HG03280 (cell line): ENCODE results near the gene EIF1AD.
"Not testable (repeated sequence)": the region's sequence is repeated elsewhere in the genome, so short reads cannot be mapped to it uniquely, and the experiment has no call there.

Experiments used
- ATAC-seq: cut with Tn5 transposase; IDR thresholded peaks from one replicate; pipeline ENCODE4 v1.9.1; 2021; ENCODE audit warnings: mild to moderate bottlenecking, moderate library complexity; ENCODE audit not compliant: unreplicated experiment

The EIF1AD gene

DNA sequence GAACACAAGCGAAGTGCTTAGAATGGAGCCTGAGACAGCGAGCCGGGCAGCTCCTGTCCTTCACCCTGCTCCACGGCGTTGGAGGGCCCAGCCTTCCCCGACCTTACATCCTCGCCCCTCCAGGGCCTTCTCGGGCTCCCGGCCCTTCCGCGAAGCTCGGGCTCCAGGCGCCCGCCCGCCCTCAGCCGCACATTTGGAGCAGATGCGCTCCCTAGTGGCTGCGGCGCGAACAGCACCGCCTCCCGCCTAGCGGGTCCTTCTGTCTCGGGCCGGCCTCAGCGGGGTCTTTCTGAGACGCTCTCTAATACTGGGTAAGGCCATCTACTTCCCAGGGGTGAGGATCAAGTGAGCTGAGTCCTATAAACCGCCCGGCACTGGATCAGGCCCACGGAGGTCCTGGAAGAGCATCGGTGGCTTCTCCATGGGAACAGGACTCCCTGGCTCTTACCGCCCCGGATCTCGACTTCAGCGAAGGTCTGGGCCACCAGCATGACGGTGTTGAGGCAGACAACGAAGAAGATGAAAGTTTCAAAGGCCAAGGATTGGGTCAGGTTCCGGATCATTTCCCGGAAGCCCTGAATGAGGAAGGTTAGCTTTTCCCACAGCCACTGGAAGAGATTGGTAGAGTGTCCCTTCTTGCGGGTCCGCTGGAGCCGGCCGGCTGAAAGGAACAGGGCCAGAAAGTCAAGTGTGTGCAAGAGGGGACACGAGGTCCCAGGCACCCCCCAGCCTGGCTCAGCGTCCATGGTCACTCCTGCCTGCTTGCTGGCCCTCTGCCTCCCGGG, 20.6 kb upstream of the EIF1AD start:
- no peak for ATAC-seq

DNA sequence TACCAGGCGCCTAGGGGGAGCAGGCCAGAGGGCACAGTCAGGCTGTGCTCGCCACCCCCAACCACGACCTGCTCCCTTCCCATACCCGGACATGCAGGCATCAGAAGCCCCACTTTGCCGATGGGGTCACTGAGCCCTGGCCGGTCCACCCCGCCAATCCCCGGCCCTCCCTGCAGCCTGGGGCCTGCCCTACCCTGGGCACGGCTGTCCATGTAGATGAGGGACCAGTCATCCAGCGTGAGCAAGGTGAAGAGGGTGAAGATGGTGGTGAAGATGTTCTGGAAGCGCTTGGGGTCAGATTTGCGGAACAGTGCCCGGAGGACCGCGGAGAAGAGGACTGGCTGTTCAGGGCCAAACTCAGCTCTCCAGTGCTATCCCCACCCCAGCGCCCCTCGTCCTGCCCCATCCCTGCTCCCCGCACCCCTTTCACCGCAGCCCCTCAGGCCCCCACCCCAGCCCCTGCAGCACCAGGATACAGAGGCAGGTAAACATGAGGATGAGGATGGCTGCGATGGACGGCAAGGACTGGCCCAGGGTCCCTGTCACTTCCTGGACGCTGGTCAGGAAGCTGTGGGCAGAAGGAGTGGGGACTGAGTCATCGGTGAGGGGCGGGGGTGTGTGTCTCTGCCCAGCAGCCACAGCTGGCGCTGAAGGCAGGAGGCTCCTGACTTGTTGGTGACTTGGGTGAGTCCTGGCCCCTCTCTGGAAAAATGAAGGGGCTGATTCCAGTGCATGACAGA, 18.8 kb upstream of the EIF1AD start:
- no peak for ATAC-seq

GRCh38 chr11:66020212-66020611, 18.3 kb upstream of the EIF1AD start:
- no peak for ATAC-seq

DNA sequence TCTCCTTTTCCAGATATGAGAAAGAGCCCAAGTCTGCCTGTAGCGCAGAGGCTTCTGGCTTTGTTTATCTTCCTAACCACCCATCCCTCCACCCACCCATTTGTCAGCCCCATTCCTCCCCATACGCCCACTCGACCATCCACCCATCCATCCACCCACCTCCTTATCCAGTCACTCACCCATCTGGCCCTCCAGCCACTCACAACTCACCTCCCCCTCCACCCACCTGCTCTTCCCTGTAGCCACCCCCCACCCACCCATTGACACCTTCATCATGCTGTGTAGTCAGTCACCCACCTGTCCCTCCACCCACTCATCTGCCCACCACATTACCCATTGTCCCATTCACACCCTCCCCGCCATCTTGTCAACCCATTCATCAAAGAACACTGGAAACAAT, 15.4 kb upstream of the EIF1AD start:
- no peak for ATAC-seq

DNA sequence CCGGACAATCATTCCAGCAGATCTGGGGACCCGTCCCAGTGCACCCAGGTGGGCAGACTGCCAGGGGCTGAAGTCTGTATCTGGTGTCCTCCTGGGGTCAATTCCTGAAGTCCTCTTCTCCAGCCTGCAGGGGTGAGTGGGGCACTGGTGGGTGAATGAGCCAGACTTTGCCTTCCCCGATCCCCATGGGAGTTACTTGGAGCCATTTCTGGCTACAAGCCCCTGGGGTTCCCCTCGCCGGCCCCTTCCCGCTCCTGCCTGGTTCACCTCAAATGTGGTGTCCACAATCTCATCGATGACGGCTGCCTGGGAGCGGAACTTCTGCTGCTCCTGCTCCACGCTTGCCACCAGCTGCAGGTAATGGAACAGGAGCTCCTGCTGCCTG, 14.8 kb upstream of the EIF1AD start:
- no peak for ATAC-seq

DNA sequence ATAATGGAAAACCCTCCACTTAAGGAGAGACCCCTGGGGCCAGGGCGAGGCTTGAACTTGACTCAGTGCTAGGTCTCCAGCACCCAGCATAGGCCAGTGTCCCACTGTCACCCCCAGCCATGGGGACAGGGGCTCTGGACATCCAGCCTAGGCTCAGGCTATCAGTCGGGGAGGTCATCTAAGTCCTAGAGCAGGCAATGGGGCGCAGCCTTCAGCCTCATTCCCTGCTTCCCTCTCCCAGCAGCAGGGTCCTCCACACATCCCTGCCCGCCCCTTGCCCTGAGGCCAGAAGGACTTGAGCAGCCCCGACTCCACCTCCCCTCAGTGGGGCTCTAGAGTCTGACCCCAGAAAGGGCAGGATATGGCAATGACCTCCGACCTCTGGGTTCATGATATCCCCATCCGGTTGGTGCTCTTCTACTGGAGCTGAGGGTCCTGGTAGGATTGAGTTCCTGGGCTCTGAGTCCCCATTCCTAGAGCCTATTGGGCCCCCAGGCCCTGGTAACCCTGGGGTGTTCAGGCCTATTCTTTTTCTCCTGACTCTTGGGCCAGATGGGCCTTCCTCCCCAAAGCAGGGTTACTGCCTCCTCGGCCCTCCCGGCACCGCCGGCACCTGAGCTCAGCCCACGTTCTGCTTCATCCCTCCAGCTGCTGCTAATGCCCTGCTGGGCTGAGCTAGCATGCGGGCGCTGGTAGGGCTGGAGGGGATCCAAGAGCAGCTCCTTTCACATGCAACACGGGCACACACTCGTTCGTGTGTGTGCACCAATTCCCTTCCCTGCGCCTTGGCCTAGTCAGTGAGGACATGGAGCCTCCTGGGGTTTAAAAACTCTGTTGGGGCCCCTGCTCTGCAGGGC, 14.2 kb upstream of the EIF1AD start:
- no peak for ATAC-seq

- ATAC-seq: no peak
Measured at GRCh38 chr11:66015454-66015881, 13.5 kb upstream of the EIF1AD start.

DNA sequence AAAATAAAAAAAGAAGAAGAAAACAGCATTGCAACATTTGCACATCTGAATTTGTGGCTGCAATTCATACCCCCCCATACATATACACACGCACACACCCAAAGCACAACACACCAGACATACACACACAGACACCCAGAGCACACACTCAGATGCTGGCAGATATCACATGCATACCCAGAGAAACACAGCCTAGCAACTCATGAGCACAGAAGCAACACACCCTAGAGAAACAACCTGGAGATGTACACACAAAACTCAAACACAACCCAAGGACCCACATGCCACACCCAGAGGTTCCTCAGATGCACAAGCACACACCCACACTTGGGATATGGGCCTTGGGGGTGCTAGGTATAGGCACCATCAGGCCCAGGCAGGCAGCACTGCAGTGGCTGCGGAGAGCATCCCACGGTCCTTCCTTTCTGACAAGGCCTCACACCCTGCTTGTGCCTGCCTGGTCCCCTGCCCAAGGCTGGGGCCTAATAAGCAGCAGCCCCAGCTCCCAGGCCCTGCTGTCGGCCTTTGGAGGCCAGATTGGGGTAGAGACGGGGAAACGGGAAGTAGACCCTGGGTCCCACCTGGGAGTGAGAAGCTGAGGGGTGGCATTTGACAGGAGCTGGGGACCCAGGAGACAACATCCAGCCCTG, 13.0 kb upstream of the EIF1AD start:
- no peak for ATAC-seq

DNA sequence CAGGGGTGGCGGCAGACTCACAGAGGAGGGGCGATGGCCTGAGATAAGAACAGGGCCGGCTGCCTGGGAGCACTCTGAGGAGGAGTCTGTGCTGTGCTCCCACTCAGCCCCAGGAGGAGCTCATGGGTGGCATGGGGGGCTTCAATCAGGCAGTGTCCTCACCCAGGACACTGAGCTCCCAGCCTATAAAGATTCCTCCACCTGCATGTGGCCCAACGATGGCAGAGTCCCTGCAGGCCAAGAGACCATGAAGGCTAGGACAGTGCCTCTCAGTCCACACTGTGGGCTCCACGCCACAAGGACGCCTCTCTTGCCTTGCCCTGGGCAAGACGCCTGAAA, 11.8 kb upstream of the EIF1AD start:
- ATAC-seq: no peak

GRCh38 chr11:66012946-66013761, 11.2 kb upstream of the EIF1AD start:
- ATAC-seq: no peak

DNA sequence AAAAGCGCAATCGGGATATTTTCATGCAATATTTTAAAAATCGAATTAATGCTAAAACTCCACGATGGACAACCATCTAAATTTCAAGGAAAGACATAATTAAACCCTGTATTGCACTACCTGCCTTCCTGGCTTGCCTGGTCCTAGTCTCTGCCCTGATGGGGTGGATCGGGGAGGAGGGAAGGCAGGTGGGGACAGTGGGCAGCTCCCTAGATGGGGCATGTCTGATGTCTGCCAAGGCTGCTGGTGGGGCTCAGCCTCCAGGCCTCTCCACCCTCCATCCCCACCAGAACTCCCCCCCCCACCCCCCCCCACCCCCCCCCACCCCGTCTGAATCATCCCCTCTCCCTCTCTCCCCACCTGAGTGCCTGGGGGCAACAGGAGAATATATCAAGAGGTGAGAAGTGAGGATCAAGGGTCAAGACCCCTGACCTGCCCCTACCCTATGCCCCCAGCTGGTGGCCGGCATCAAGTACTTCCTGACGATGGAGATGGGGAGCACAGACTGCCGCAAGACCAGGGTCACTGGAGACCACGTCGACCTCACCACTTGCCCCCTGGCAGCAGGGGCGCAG, 10.5 kb upstream of the EIF1AD start:
- no peak for ATAC-seq

DNA sequence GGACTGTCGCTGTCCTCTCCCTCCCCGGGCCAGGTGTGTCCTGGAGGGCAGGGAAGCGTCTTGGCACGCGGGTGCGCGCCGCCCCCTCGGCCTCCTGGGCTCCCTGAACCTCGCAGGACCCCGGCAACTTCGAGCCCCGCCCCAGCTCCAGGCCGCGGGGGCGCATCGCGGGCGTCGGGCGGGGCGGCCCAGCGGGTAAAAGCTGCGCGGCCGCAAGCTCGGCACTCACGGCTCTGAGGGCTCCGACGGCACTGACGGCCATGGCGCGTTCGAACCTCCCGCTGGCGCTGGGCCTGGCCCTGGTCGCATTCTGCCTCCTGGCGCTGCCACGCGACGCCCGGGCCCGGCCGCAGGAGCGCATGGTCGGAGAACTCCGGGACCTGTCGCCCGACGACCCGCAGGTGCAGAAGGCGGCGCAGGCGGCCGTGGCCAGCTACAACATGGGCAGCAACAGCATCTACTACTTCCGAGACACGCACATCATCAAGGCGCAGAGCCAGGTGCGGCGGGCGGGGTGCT, 9.9 kb upstream of the EIF1AD start, which contains the start of gene CST6:
CST6 (plus strand) TSS at position 224 of the 519 bp plus-strand sequence; CDS start at position 261, 37 bp downstream.
- no peak for ATAC-seq

DNA sequence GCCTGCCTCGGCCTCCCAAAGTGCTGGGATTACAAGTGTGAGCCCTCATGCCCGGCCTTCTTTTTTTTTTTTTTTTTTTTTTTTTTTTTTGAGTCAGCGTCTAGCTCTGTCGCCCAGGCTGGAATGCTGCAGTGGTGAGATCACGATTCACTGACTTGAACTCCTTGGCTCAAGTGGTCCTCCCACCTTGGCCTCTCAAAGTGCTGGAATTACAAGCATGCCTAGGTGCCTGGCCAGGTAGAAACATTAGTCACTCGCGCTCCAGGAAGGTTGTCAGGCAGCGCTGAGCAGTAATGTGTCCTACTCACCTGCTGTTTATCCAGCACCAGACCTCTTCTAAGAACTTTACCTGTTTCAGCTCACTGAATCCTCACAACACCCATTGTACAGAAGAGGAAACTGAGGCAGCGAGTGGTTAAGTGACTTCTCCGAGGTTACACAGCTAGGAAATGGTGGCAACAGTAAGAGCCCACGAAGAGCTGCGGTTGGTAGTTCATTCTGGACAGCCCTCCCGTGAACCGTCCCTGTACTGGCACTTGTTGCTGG, 9.4 kb upstream of the EIF1AD start:
- ATAC-seq: no peak

DNA sequence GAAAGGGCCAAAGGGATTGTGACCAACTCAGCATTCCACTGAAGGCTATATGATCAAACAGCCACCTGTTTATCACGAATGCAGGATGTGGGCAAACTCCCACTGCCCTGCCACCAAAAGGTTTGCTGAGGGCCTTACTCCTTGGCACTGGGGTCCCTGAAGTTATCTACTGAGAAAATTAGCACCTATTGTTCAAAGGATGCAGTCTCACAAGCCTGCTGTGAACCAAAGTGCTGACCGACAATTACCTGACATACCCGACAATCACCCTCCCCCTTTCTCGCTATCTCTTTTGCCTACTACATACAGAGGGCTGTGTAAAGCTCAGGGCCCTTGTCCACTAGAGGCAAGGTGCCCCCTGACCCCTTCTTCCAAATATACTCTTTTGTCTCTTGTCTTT, 8.1 kb upstream of the EIF1AD start:
- ATAC-seq: not testable (repeated sequence)

DNA sequence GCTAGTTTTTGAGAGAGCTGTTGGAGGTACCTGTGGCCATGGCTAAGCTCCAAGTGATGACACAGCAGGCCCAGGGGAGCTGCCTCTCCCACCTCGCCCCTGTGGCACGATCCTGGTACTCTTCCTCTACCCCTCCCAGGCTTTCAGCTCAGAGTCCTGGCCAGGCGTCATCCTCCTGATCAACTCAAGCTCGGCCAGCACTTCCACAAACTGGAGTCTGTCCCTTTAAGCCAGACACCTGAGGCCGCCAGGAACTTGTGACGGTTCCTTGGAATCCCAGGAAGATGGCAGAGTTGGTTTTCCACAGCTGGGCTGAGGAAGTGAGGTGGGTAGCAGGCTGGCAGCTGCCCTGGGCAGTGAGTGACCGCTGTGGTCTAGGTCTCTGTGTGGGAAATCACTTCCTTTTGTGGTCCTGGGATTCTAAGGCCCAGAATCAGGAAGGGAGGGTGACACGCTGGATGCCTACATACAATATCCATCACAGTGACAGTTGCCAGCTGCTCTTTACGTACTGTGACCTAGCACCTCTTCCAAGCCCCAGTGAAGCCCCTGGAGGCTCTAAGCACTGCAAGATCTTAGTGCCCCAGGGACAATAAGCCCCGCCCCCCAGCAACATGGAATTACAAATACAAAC, 6.6 kb upstream of the EIF1AD start:
- ATAC-seq: no peak

DNA sequence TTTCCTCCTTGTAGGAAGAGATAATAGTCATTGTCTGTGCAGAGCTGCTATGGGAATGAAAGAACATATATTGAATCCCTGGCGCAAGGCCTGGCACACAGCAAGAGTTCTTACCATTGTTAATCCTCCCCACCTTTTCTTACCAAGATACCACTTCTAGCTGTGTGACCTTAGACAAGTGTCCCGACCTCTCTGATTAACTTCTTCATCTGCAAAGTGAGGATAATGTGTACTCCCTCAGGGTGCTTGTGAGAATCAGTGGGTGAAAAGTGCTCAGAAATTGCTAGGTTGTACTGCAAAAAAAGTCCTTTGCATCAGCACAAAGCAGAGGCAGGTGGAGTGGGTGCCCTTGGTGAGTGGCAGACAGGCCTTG, 6.1 kb upstream of the EIF1AD start:
- ATAC-seq: no peak

DNA sequence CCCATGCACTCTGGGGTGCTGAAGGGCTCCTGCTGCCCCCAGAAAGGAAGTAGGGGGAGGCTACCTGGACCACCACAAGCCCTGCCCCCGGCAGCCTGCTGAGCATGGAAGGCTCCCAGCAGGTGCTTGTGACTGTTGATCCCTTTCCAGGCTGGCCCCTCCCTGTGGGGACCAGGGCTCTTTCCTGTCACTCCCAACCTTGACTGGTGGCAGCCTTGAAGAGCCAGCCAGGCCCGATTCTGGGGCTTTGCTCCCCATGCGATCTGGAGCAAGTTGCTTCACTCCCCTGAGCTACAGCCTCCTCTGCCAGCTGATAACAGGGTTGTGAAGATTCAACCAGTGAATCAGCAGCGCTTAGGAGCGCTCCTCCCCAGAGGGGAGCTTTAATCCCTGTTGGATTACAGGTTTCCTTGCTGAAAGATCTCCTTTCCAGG, 5.3 kb upstream of the EIF1AD start:
- ATAC-seq: no peak

DNA sequence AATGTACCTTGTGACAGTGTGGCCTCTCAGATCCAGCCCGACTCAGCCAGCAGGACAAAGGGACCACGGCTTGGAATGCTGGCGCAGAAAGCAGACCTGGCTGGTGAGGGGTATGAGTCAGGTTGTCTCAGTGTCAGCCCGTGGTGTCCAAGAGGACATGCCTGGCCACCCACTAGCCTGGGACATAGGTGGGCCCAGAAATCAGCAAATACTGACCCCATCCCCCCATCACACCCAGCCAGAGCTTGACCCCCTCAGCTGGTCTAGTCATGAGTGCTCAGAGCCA, 4.9 kb upstream of the EIF1AD start:
- no peak for ATAC-seq
